Pons (tissue), 1 donor: ENCODE measurements around the gene LTN1.

ENCODE experiments used
- DNase-seq: peaks from one replicate; pipeline ENCODE4 v3.0.0-alpha.2; 2016; ENCODE audit warnings: low spot score

Gene LTN1

DNA sequence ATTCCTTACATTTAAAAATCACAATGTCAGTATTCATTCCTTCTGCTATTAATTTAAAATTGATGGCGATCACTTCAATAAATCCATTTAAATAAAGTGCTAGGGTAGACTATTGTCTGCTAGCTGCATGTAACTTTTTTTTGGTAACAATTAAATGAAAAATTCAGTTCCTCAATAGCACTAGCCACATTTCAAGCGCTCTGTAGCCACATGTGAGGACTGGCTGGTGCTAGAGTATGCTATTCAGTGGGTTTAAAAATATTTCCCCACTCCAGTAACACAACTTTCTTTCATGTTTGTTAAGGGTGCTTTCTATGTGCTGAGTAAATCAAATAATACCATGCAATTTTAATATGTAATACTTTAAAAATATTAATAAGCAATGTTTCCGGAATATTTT is 108.2 kb downstream of the LTN1 start:
- DNase-seq, result peak; percentile 48

DNA sequence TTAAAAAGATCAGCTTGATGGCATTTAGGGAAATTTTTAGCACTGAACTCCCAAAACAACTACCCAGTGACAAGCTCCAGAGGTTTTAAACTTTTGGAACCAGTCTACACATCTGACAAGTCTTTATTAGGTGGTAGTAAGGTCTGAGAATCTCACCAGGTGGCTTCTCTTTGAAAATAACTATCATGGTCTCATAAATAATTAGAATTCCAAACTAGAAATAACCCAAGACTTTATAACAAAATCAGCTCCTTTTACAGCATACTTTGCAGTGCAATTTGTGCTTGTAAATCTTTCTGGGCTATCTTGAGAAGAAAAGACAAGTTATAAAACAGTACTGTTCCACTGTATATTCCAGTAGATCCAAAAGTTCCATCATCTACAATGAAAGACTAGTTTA is 108.7 kb downstream of the LTN1 start:
- peak; percentile 3 for DNase-seq

DNA sequence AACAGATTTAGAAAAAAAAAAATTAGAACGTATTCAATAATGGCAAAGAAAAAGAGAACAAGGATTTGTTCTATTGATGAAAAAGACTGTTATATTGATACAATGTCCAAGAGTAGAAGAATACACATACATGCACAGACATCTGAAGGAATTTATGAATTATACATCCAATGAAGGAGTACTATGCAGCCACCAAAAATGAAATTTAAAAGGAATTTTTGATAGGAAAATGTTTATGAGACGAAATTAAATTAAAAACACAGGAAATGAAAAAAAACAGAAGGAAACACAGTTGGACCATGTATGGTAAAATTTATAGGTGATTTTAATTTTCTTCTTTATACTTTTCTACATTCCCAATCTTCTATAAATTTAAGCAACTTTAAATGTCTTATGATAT is 110.3 kb downstream of the LTN1 start:
- no peak for DNase-seq
